ENCODE results near the gene XAGE1A. TPM values are rescaled to one million over a fixed set of nuclear protein-coding genes. Genes with fewer than 3 reads are reported as not detected.
"Not testable (repeated sequence)": the region's sequence is repeated elsewhere in the genome, so short reads cannot be mapped to it uniquely, and the experiment has no call there.

Gene XAGE1A
- not detected for total RNA-seq
- long read RNA-seq, donor 1 = 0 reads
- long read RNA-seq, donor 2 = 0 reads

GRCh38 chrX:52495545-52496418 lies at the start of gene XAGE1A:
Gene XAGE1A, plus strand, starts transcription at chrX:52495808. Its CDS starts 1,554 bp downstream, at chrX:52497362.
- DNase-seq (ENCODE audit: low spot score); intact Hi-C loops (cut with DNase I): not testable (repeated sequence)

GRCh38 chrX:52452031-52452430 lies 43.6 kb upstream of the XAGE1A start:
- intact Hi-C loops (cut with DNase I); DNase-seq (ENCODE audit: low spot score): not testable (repeated sequence)

- intact Hi-C loops (cut with DNase I); DNase-seq (ENCODE audit: low spot score): not testable (repeated sequence)
These were observed 24.3 kb upstream of the XAGE1A start for GRCh38 chrX:52471301-52471700.

GRCh38 chrX:52496419-52496772 lies 788 bp downstream of the XAGE1A start:
- DNase-seq (ENCODE audit: low spot score); intact Hi-C loops (cut with DNase I): not testable (repeated sequence)

GRCh38 chrX:52501362-52501761 lies 5.8 kb downstream of the XAGE1A start:
- DNase-seq (ENCODE audit: low spot score); intact Hi-C loops (cut with DNase I): not testable (repeated sequence)

- intact Hi-C loops (cut with DNase I) = no loop called here
- peak; percentile 45 for DNase-seq (ENCODE audit: low spot score)
These were observed 8.9 kb downstream of the XAGE1A start for GRCh38 chrX:52504551-52504950.

- DNase-seq (ENCODE audit: low spot score) = no peak
- intact Hi-C loops (cut with DNase I) = no loop called here
These were observed 11.7 kb downstream of the XAGE1A start for GRCh38 chrX:52507331-52507730.

GRCh38 chrX:52509916-52510315 lies 14.3 kb downstream of the XAGE1A start:
- no peak for DNase-seq (ENCODE audit: low spot score)
- intact Hi-C loops (cut with DNase I) = no loop called here

GRCh38 chrX:52511126-52511525 lies 15.5 kb downstream of the XAGE1A start:
- intact Hi-C loops (cut with DNase I); DNase-seq (ENCODE audit: low spot score): not testable (repeated sequence)

- DNase-seq (ENCODE audit: low spot score); intact Hi-C loops (cut with DNase I): not testable (repeated sequence)
These were observed 20.7 kb downstream of the XAGE1A start for GRCh38 chrX:52516110-52516986.

GRCh38 chrX:52516987-52517325 lies 21.3 kb downstream of the XAGE1A start, which contains the start of gene XAGE1B:
Gene XAGE1B, minus strand, starts transcription at chrX:52517063. Its CDS starts 1,536 bp downstream, at chrX:52515527.
- intact Hi-C loops (cut with DNase I); DNase-seq (ENCODE audit: low spot score): not testable (repeated sequence)

- intact Hi-C loops (cut with DNase I); DNase-seq (ENCODE audit: low spot score): not testable (repeated sequence)
These were observed 45.4 kb downstream of the XAGE1A start for GRCh38 chrX:52541051-52541450.

GRCh38 chrX:52542311-52542710 lies 46.7 kb downstream of the XAGE1A start:
- intact Hi-C loops (cut with DNase I) = no loop called here
- DNase-seq (ENCODE audit: low spot score) = no peak

GRCh38 chrX:52544147-52544840 lies 48.7 kb downstream of the XAGE1A start:
- DNase-seq (ENCODE audit: low spot score) = no peak
- intact Hi-C loops (cut with DNase I) = no loop called here

- DNase-seq (ENCODE audit: low spot score); intact Hi-C loops (cut with DNase I): not testable (repeated sequence)
These were observed 53.2 kb downstream of the XAGE1A start for GRCh38 chrX:52548769-52549168.
